GM21360 (cell line): ENCODE measurements around the gene SLC6A6.

Experiments used
- ATAC-seq: cut with Tn5 transposase; IDR thresholded peaks from one replicate; pipeline ENCODE4 v1.9.1; 2021; ENCODE audit warnings: mild to moderate bottlenecking, moderate library complexity; ENCODE audit not compliant: unreplicated experiment

SLC6A6 gene

GRCh38 chr3:14415501-14415900 is 13.1 kb downstream of the SLC6A6 start:
- no peak for ATAC-seq

- no peak for ATAC-seq
Measured at GRCh38 chr3:14416453-14416852, 14.0 kb downstream of the SLC6A6 start.

GRCh38 chr3:14418296-14419250 is 16.2 kb downstream of the SLC6A6 start:
- no peak for ATAC-seq

- ATAC-seq: no peak
Measured at GRCh38 chr3:14422016-14422963, 19.9 kb downstream of the SLC6A6 start.

GRCh38 chr3:14423197-14423743 is 20.9 kb downstream of the SLC6A6 start:
- no peak for ATAC-seq

- ATAC-seq: no peak
Measured at GRCh38 chr3:14423963-14424362, 21.6 kb downstream of the SLC6A6 start.

GRCh38 chr3:14424711-14425580 is 22.5 kb downstream of the SLC6A6 start:
- ATAC-seq: no peak

GRCh38 chr3:14425581-14426304 is 23.3 kb downstream of the SLC6A6 start:
- ATAC-seq: peak; percentile 43

- no peak for ATAC-seq
Measured at GRCh38 chr3:14426305-14426620, 23.9 kb downstream of the SLC6A6 start.

GRCh38 chr3:14428087-14429033 is 26.0 kb downstream of the SLC6A6 start:
- no peak for ATAC-seq

GRCh38 chr3:14429237-14429636 is 26.8 kb downstream of the SLC6A6 start:
- no peak for ATAC-seq

- no peak for ATAC-seq
Measured at GRCh38 chr3:14429640-14430039, 27.2 kb downstream of the SLC6A6 start.

- no peak for ATAC-seq
Measured at GRCh38 chr3:14430053-14430452, 27.6 kb downstream of the SLC6A6 start.

- no peak for ATAC-seq
Measured at GRCh38 chr3:14430706-14431451, 28.5 kb downstream of the SLC6A6 start.

GRCh38 chr3:14431452-14431916 is 29.1 kb downstream of the SLC6A6 start:
- peak; percentile 32 for ATAC-seq

GRCh38 chr3:14431917-14432834 is 29.8 kb downstream of the SLC6A6 start:
- peak; percentile 67 for ATAC-seq

GRCh38 chr3:14433106-14433505 is 30.7 kb downstream of the SLC6A6 start:
- no peak for ATAC-seq
